ENCODE data around the gene JPT1. TPM values are rescaled to one million over a fixed set of nuclear protein-coding genes. Genes with fewer than 3 reads are reported as not detected.

The JPT1 gene
- total RNA-seq, 3 donors from 2014 or later: 9.9 to 30.5 (median 24.9) TPM

DNA sequence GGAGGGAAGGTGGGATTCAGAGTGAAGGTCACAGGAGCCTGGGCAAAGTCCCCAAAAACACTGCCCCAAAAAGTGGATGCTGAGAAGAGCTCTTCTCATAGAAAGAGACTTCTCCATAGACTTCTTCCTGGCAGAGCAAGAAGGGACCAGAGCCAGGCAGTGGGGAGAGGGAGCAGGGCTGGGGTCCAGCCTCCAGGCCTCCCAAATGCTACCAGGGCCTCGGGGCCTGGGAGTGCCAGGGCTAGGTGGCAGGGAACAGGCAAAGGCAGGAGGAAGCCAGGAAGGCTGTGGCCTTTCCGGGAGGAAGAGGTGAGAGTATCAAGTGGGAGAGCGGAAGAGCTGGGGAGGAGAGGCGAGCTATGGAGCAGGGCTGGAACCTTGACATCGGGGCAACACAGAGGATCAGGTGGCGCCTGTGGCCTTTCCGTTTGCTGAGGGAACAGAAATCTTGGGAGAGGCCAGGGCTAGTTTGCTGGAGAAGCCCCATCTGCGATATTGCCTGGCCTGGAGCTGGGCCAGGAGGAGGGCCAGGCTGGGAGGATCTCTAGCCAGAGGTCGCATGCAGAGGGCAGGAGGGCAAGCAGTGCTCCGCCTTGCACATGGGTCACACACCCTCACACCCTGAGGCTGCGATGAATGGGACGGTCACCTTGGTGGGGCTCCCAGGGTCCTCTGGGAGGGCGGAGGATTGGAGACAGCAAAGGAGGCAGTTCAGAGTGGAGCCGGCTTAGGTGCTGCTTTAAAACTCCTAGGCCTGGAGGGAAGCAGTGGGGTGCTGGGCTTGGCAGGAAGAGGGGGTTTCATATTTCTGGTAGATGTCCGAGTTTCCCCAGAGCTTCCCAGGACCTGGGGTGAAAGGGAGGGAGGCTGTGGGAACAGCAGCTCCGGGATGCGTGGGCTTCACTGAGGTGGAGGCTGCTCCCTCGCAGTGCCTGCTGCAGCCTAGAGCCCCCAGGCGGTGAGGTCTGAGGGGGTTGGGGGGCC lies 63.1 kb downstream of the JPT1 start:
- TF ChIP-seq, protein P1, sequence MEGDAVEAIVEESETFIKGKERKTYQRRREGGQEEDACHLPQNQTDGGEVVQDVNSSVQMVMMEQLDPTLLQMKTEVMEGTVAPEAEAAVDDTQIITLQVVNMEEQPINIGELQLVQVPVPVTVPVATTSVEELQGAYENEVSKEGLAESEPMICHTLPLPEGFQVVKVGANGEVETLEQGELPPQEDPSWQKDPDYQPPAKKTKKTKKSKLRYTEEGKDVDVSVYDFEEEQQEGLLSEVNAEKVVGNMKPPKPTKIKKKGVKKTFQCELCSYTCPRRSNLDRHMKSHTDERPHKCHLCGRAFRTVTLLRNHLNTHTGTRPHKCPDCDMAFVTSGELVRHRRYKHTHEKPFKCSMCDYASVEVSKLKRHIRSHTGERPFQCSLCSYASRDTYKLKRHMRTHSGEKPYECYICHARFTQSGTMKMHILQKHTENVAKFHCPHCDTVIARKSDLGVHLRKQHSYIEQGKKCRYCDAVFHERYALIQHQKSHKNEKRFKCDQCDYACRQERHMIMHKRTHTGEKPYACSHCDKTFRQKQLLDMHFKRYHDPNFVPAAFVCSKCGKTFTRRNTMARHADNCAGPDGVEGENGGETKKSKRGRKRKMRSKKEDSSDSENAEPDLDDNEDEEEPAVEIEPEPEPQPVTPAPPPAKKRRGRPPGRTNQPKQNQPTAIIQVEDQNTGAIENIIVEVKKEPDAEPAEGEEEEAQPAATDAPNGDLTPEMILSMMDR (IDR thresholded peaks at IDR 0.05): no peak
- TF ChIP-seq POLR2A (IDR thresholded peaks at IDR 0.05) (no peak), POLR2AphosphoS5 (IDR thresholded peaks at IDR 0.05) (no peak)
- Histone ChIP-seq H3K9me3 (no peaks in the 10 kb centered on the region), H3K4me1 (peaks cover 35 to 45% of the 10 kb centered on the region in 2 donors), H3K27ac (peak overlapping the region; percentile 77 to 91), H3K36me3 (no peaks in the 10 kb centered on the region), H3K27me3 (no peaks in the 10 kb centered on the region), H3K4me3 (peak overlapping the region in 1 of 3 donors; percentile 37)
- DNase-seq (ENCODE audit: low spot score in 2 of 2): peak in 1 of 2 donors; percentile 47
- intact Hi-C loops (cut with DNase I; ENCODE audit: low total_unique reads): no loop called here

- peak in 1 of 2 donors; percentile 48 for DNase-seq (ENCODE audit: low spot score in 2 of 2)
- peak overlapping the region; percentile 50 to 91 (median 69) for H3K4me3 ChIP-seq
- TF ChIP-seq POLR2AphosphoS5 (IDR thresholded peaks at IDR 0.05) (no peak), POLR2A (IDR thresholded peaks at IDR 0.05) (no peak)
- TF ChIP-seq, protein P1 (IDR thresholded peaks at IDR 0.05): no peak
- H3K27ac ChIP-seq: peak overlapping the region; percentile 93 to 98
- H3K4me1 ChIP-seq: peaks cover 30 to 44% of the 10 kb centered on the region in 2 donors
- no peaks in the 10 kb centered on the region for H3K36me3 ChIP-seq
- H3K27me3 ChIP-seq: no peaks in the 10 kb centered on the region
- intact Hi-C loops (cut with DNase I; ENCODE audit: low total_unique reads): no loop called here
- H3K9me3 ChIP-seq: no peaks in the 10 kb centered on the region
These were observed 65.6 kb downstream of the JPT1 start for GRCh38 chr17:75088465-75089417.

DNA sequence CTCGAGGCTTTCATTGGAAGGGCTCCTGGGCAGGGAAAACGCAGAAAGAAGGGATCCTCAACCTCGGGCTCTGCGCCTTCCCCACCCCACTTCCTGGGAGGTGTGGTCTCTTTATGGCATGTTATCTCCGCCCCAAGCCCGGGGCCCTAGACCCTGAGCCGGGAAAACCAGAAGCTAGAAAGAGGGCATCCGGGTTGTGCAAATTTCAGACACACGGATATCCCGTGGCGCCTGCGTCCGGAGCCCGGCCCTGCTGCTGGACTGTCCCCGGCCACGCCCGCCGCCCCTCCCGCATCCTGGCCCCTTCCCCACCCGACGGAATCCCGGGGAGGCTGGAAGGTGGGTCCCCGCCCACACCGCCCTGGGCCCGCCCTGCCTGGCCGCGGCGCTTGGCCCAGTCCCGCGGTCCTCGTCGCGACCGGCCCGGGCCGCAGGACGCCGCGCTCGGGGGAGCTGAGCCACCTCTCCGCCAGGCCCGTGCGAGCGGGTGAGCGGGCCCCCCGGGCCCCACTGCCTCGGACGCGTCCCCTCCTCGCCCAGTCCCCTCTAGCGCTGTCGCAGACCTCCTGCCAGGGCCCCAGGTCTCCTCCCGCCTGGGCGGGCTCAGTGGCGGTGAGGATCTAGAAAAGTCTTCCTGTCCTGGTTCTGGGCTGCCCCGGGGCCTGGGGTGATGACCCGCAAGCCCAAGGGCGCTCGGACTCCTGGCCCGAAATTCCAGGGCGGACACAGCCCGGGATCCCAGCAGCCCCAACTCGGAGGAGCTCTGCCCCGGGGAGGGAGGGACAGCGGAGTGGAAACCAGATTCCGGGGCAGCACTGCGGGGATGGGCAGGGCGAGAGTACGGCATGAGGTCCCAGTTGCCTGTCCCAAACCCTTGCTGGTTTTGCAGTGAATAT lies 66.5 kb downstream of the JPT1 start, which contains the start of gene SLC16A5:
TSS of gene SLC16A5 (plus strand) at position 397 of the 896 bp plus-strand sequence. CDS start 5,683 bp downstream, outside the sequence.
- H3K36me3 ChIP-seq: no peaks in the 10 kb centered on the region
- intact Hi-C loops (cut with DNase I; ENCODE audit: low total_unique reads): no loop called here
- peak; percentile 88 to 92 for DNase-seq (ENCODE audit: low spot score in 2 of 2)
- no peaks in the 10 kb centered on the region for H3K9me3 ChIP-seq
- peaks cover 21 to 37% of the 10 kb centered on the region in 2 donors for H3K4me1 ChIP-seq
- H3K27me3 ChIP-seq: no peaks in the 10 kb centered on the region
- TF ChIP-seq, protein P1 (IDR thresholded peaks at IDR 0.05): no peak
- TF ChIP-seq POLR2AphosphoS5 (IDR thresholded peaks at IDR 0.05): peak; percentile 42 to 51 (median 45)
- H3K27ac ChIP-seq: peak within 1 kb of the TSS; percentile 93 to 98
- peak within 1 kb of the TSS; percentile 50 to 91 (median 69) for H3K4me3 ChIP-seq

- Histone ChIP-seq H3K27ac (peak overlapping the region; percentile 93 to 98), H3K36me3 (no peaks in the 10 kb centered on the region), H3K4me1 (peaks cover 21 to 30% of the 10 kb centered on the region in 2 donors), H3K27me3 (no peaks in the 10 kb centered on the region), H3K4me3 (peak overlapping the region; percentile 50 to 91 (median 69)), H3K9me3 (no peaks in the 10 kb centered on the region)
- intact Hi-C loops (cut with DNase I; ENCODE audit: low total_unique reads): no loop called here
- no peak for DNase-seq (ENCODE audit: low spot score in 2 of 2)
- TF ChIP-seq POLR2A (IDR thresholded peaks at IDR 0.05) (no peak), POLR2AphosphoS5 (IDR thresholded peaks at IDR 0.05) (no peak)
- TF ChIP-seq, protein P1 (IDR thresholded peaks at IDR 0.05): no peak
These were observed 67.1 kb downstream of the JPT1 start for GRCh38 chr17:75087182-75087557.
